Rectal smooth muscle tissue (tissue), 1 donor: ENCODE measurements around the gene SSBP2.
A peak's percentile ranks its signal among the peaks of the same experiment; 100 is the strongest.
"Not testable (repeated sequence)": the region's sequence is repeated elsewhere in the genome, so short reads cannot be mapped to it uniquely, and the experiment has no call there.

Source experiments
- H3K27ac ChIP-seq: one replicate; pipeline ENCODE4 v1.7.0; 2013; ENCODE audit warnings: low read depth, low read length, inconsistent platforms
- H3K27me3 ChIP-seq: one replicate; pipeline ENCODE4 v1.7.0; 2013; ENCODE audit warnings: low read length; ENCODE audit not compliant: control insufficient read depth, insufficient read depth
- H3K36me3 ChIP-seq: one replicate; pipeline ENCODE4 v1.7.0; 2013; ENCODE audit warnings: low read length; ENCODE audit not compliant: control insufficient read depth, insufficient read depth
- H3K4me1 ChIP-seq: one replicate; pipeline ENCODE4 v1.7.0; 2013; ENCODE audit warnings: low read length; ENCODE audit not compliant: control insufficient read depth, insufficient read depth
- H3K4me3 ChIP-seq: one replicate; pipeline ENCODE4 v1.7.0; 2013; ENCODE audit warnings: low read length
- H3K9ac ChIP-seq: one replicate; pipeline ENCODE4 v1.7.0; 2013; ENCODE audit warnings: low read length

The SSBP2 gene

GRCh38 chr5:81524015-81524414 lies 226.9 kb downstream of the SSBP2 start:
- Histone ChIP-seq H3K27me3 (no peaks in the 10 kb centered on the region), H3K36me3 (no peaks in the 10 kb centered on the region), H3K4me3 (no peak overlapping the region), H3K9ac (no peak overlapping the region), H3K4me1 (no peaks in the 10 kb centered on the region), H3K27ac (no peak overlapping the region)

DNA sequence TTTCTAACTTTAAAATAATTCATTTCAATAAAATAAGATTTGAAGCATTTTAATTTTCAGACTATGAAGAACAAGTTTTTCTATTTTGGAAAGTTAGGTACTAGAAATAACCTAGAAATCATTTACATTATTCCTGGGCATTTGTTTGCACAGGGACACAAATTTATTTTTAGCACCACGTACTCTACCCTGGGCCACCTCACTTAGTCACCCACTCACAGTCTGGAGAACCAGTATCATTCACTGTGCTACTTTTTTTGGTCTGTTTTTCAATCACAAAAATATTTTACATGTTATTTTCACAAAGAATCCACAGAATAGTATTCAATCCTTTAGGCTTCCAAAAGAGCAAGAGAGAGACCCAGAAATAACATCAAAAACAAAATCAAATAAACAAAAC lies 228.3 kb downstream of the SSBP2 start:
- Histone ChIP-seq H3K27me3 (no peaks in the 10 kb centered on the region), H3K9ac (no peak overlapping the region), H3K4me1 (no peaks in the 10 kb centered on the region), H3K27ac (no peak overlapping the region), H3K36me3 (no peaks in the 10 kb centered on the region), H3K4me3 (no peak overlapping the region)

- H3K36me3 ChIP-seq: no peaks in the 10 kb centered on the region
- H3K27me3 ChIP-seq: no peaks in the 10 kb centered on the region
- no peak overlapping the region for H3K27ac ChIP-seq
- no peak overlapping the region for H3K9ac ChIP-seq
- no peaks in the 10 kb centered on the region for H3K4me1 ChIP-seq
- H3K4me3 ChIP-seq: no peak overlapping the region
Observed at GRCh38 chr5:81520769-81521168, 230.1 kb downstream of the SSBP2 start.

- Histone ChIP-seq H3K4me1 (no peaks in the 10 kb centered on the region), H3K27ac (no peak overlapping the region), H3K9ac (no peak overlapping the region), H3K27me3 (no peaks in the 10 kb centered on the region), H3K4me3 (no peak overlapping the region), H3K36me3 (no peaks in the 10 kb centered on the region)
Observed at GRCh38 chr5:81519217-81519905, 231.5 kb downstream of the SSBP2 start.

DNA sequence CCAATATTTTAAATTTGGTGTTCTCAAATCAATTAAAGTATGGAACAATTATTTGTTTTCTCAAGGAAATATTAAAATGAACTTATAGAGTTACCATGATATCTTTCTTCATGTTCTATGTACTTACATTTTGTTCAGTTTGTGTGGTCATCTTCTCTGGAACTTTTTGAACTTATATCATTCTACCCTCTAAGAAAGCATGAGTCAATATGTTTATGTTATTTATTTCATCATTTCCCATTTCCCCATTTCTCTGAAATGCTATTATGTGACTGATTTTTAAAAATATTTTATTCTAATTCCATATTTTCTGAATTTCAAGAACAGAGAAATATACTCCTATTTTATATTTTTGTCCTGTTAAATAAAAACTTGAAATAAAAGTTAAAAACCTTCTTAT lies 233.4 kb downstream of the SSBP2 start:
- no peak overlapping the region for H3K4me3 ChIP-seq
- no peaks in the 10 kb centered on the region for H3K36me3 ChIP-seq

GRCh38 chr5:81516091-81516490 lies 234.8 kb downstream of the SSBP2 start:
- Histone ChIP-seq H3K9ac (no peak overlapping the region), H3K4me3 (no peak overlapping the region), H3K4me1 (no peaks in the 10 kb centered on the region), H3K36me3 (no peaks in the 10 kb centered on the region), H3K27me3 (no peaks in the 10 kb centered on the region), H3K27ac (no peak overlapping the region)

More for the DNA sequence above, 233.4 kb downstream of the SSBP2 start:
- H3K27me3 ChIP-seq: no peaks in the 10 kb centered on the region
- H3K9ac ChIP-seq: no peak overlapping the region
- H3K27ac ChIP-seq: no peak overlapping the region
- no peaks in the 10 kb centered on the region for H3K4me1 ChIP-seq

DNA sequence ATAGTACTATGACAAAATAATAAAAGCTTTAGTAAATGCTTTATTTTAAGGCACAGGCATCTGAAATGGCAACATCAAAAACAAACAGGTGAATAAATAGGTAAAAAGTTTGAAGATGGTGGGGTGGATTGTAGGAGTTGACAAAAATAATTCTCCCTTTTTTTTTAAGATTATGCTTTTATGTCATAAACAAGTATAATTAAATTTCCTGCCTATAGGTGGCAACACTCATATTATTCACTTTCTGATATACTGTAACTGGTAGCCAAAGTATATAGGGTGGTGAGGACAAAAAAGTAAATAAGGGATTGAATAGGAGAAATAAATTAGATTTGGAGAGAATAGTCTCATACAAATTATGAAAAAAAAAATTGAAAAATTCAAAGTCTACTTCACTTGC lies 236.9 kb downstream of the SSBP2 start:
- H3K9ac ChIP-seq: no peak overlapping the region
- no peak overlapping the region for H3K4me3 ChIP-seq
- no peaks in the 10 kb centered on the region for H3K27me3 ChIP-seq
- no peaks in the 10 kb centered on the region for H3K36me3 ChIP-seq
- no peak overlapping the region for H3K27ac ChIP-seq
- H3K4me1 ChIP-seq: no peaks in the 10 kb centered on the region

DNA sequence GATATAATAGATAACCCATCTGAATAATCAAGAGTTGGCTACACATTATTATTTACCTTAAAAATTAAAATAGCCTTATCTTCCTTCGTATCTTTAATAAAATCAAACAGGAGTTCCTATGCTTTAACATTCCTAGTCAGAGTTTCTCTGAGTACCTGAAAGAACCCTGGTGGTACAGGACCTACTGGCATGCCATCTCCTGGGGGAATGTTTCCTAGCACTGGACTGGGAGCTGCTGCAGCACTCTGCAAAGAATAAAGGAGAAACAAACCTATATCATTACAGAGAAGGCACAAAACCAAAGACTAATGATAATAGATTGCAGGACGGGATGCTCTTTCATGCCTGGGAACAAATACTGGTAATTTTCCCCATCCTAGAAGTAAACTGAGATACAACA lies 237.4 kb downstream of the SSBP2 start:
- Histone ChIP-seq H3K4me1 (no peaks in the 10 kb centered on the region), H3K27ac (no peak overlapping the region), H3K9ac (no peak overlapping the region), H3K36me3 (no peaks in the 10 kb centered on the region), H3K4me3 (no peak overlapping the region), H3K27me3 (no peaks in the 10 kb centered on the region)

DNA sequence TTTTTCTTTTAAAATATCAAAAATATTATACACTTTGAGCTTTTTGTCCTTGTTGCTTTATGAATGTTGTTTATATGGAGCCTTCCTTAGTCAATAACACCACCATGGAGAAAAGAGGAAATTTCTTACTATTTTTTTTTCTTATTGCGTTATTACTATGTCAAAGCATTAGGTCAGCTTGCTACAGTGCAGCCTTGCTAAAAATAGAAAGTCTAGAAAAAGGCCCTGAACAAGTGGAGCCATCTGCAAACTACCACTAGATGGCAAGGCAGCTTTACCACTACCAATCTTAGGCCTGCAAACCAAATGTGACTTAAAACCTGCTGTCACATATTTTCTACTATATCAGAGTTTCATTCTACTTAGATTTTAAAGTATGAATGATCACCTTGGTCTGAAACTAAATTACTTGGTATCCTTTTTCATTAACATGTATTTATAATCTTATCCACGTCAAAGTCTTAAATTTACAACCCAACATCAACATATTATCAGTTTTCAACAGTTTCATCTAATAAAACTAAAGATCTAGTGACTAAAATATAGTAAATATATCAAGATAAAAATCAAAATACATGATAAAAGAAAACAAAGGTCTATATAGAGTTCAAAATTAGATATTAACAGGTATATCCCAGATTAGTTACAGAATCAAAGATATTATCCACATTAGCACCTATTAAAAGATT lies 243.9 kb downstream of the SSBP2 start:
- H3K9ac ChIP-seq: no peak overlapping the region
- H3K4me3 ChIP-seq: no peak overlapping the region
- H3K36me3 ChIP-seq: no peaks in the 10 kb centered on the region
- H3K4me1 ChIP-seq: no peaks in the 10 kb centered on the region
- H3K27ac ChIP-seq: no peak overlapping the region
- no peaks in the 10 kb centered on the region for H3K27me3 ChIP-seq

GRCh38 chr5:81506378-81506777 lies 244.5 kb downstream of the SSBP2 start:
- Histone ChIP-seq H3K27me3 (no peaks in the 10 kb centered on the region), H3K9ac (no peak overlapping the region), H3K4me1 (no peaks in the 10 kb centered on the region), H3K36me3 (no peaks in the 10 kb centered on the region), H3K27ac (peak overlapping the region; percentile 43), H3K4me3 (no peak overlapping the region)

GRCh38 chr5:81505672-81506071 lies 245.2 kb downstream of the SSBP2 start:
- H3K36me3 ChIP-seq: no peaks in the 10 kb centered on the region
- H3K27me3 ChIP-seq: no peaks in the 10 kb centered on the region
- H3K9ac ChIP-seq: no peak overlapping the region
- no peak overlapping the region for H3K27ac ChIP-seq
- H3K4me1 ChIP-seq: no peaks in the 10 kb centered on the region
- H3K4me3 ChIP-seq: no peak overlapping the region

DNA sequence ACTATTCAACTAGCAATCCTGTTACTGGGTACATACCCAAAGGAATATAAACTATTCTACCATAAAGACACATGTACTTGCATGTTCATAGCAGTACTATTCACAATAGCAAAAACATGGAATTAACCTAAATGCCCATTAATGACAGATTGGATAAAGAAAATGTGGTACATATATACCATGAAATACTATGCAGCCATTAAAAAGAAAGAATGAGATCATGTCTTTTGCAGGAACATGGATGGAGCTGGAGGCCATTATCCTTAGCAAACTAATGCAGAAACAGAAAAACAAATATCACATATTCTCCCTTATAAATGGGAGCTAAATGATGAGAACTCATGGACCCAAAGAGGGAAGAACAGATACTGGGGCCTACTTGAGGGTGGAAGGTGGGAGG lies 247.3 kb downstream of the SSBP2 start:
- H3K9ac ChIP-seq, H3K4me1 ChIP-seq, H3K27me3 ChIP-seq, H3K27ac ChIP-seq, H3K36me3 ChIP-seq, H3K4me3 ChIP-seq: not testable (repeated sequence)

GRCh38 chr5:81495286-81495685 lies 255.6 kb downstream of the SSBP2 start:
- no peaks in the 10 kb centered on the region for H3K36me3 ChIP-seq
- H3K27me3 ChIP-seq: no peaks in the 10 kb centered on the region
- H3K4me3 ChIP-seq: no peak overlapping the region
- H3K4me1 ChIP-seq: no peaks in the 10 kb centered on the region
- H3K9ac ChIP-seq: no peak overlapping the region
- no peak overlapping the region for H3K27ac ChIP-seq
